ENCODE measurements around the gene MITD1. TPM values are rescaled to one million over a fixed set of nuclear protein-coding genes. Genes with fewer than 3 reads are reported as not detected.

Gene MITD1
- total RNA-seq, 1 experiment from 2014 or later: 35.0 TPM

GRCh38 chr2:99127981-99128380 is 52.9 kb downstream of the MITD1 start:
- no peak overlapping the region for H3K4me2 ChIP-seq
- H3K4me1 ChIP-seq (replicated peaks; ENCODE audit: insufficient read depth): no peaks in the 10 kb centered on the region
- no peaks in the 10 kb centered on the region for H4K20me1 ChIP-seq (ENCODE audit: insufficient read depth)
- H3K9me3 ChIP-seq (ENCODE audit: insufficient read depth, low read depth): peaks cover 48% of the 10 kb centered on the region
- no peaks in the 10 kb centered on the region for H3K79me2 ChIP-seq (ENCODE audit: low read depth)
- H3K9me2 ChIP-seq (ENCODE audit: insufficient read depth): no peaks in the 10 kb centered on the region
- BruUV-seq (replicated peaks): no TSS peak
- TF ChIP-seq EZH2 (IDR thresholded peaks at IDR 0.05; ENCODE audit: low read depth) (no peak), CTCF (conservative IDR thresholded peaks at IDR 0.05) (no peak)
- no peak overlapping the region for H3K27ac ChIP-seq
- POLR2A ChIA-PET (ENCODE audit: unreplicated experiment): no interaction called here
- no peaks in the 10 kb centered on the region for H3F3A ChIP-seq (ENCODE audit: insufficient read depth, low read depth)
- H2AFZ ChIP-seq: no peak overlapping the region
- H3K36me3 ChIP-seq (ENCODE audit: low read depth): no peaks in the 10 kb centered on the region
- CTCF ChIA-PET: no interaction called here
- intact Hi-C loops (cut with micrococcal nuclease; ENCODE audit: unreplicated experiment): no loop called here
- no peaks in the 10 kb centered on the region for H3K27me3 ChIP-seq (ENCODE audit: insufficient read depth, low read depth)
- no peak for DNase-seq
- no peak overlapping the region for H3K4me3 ChIP-seq

Other genes starting within 250 kb of the MITD1 start
- gene CRACDL, start 244.8 kb downstream of the MITD1 start, total RNA-seq (2021): 29.6 and 33.7 TPM in 2 replicates
- gene C2orf15, start 39.4 kb downstream of the MITD1 start, total RNA-seq (2021): 16.9 and 18.0 TPM in 2 replicates
- 13.5 and 14.9 TPM in 2 replicates for gene TSGA10, start 26.1 kb downstream of the MITD1 start, total RNA-seq (2021)
- gene LIPT1, start 26.1 kb downstream of the MITD1 start, total RNA-seq (2021): 10.3 and 11.6 TPM in 2 replicates
- 50.1 and 52.6 TPM in 2 replicates for gene MRPL30, start 126 bp upstream of the MITD1 start, total RNA-seq (2021)
- not detected in 2 replicates for gene LYG2, start 74.6 kb upstream of the MITD1 start, total RNA-seq (2021)
- 0.78 and 1.5 TPM in 2 replicates for gene LYG1, start 120.1 kb upstream of the MITD1 start, total RNA-seq (2021)
- gene TXNDC9, start 155.3 kb upstream of the MITD1 start, total RNA-seq (2021): 35.8 and 38.6 TPM in 2 replicates
- gene EIF5B, start 156.3 kb upstream of the MITD1 start, total RNA-seq (2021): 53.4 and 56.7 TPM in 2 replicates

Measured in PC-9 (cell line).